NCI-H82 (cell line): ENCODE measurements around the gene UGT1A3.

ENCODE experiments used
- DNase-seq: peaks from one replicate; lab custom pipeline; 2025; lab: John Stamatoyannopoulos, UW

The UGT1A3 gene

GRCh38 chr2:233796254-233796653, 67.4 kb downstream of the UGT1A3 start:
- peak; percentile 93 for DNase-seq

- DNase-seq: no peak
Observed at GRCh38 chr2:233798335-233799086, 69.7 kb downstream of the UGT1A3 start.

GRCh38 chr2:233799087-233799665, 70.3 kb downstream of the UGT1A3 start:
- no peak for DNase-seq

DNA sequence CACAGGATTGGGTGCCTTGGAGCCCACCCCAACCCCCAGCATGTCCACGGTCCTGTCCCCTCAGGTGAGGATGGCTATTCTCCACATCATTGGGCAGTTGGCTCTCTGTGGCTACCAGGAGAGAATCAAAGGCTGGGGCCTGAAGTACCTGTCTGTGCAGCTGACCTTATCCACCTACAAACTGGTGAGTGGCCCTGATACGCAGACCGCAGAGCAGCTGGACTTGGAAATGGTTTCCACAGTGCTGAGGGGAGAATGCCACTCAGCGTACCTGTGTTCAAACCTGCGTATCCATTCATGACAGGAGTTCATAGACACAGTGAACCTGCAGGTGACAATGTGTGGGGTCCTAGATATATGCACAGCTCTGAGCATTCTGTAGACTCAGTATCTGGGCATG, 70.9 kb downstream of the UGT1A3 start:
- DNase-seq: no peak

DNA sequence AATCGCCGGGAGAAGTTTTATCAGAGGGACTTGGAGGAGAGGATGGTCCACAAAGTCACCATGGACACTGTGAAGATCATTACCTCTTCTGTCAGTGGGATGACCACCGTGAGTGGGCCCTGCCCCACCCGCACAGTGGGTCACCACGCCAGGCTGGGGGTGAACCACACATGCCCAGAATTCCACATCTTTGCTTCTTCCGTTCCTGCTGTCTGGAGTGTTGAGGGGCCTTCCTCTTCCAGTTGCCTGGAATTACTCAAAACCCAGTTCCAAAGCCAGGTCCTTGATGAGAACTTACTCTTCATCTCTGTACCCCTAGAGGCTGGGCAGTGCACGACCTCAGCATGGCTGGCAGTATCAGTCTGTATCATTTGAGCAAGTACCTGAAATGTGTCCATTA, 71.4 kb downstream of the UGT1A3 start:
- no peak for DNase-seq

DNA sequence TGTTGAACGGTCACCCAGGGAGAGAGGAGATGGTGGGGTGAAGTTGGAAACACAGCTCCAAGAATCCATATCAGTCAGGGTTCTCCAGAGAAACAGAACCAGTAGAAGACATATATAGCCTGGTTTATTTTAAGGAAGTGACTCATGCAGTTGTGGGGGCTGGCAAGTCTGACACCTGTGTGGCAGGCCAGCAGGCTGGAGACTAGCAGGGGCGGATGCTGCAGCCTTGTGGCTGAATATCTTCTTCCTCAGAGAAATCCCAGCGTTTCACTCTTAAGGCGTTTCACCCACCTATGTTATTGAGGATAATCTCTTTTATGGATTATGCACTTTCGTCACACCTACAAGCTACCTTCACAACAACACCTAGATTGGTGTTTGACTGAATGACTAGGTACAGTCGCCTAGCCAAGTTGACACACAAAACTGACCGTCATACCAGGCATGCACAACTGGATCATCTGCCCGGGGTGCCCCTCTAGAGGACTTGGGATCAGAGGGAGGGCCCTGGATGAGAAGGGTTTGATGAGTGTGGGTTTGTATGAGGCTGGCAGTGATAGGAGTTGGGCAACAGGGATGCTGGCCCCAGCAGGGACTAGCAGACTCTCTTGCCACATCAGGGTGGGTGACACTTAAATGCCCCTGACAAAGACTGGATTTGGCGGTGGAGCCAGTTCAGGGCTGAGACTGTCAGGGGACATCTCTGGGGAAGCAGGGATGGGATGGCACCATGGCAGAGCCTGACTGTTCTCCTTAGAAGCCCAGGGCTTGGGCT, 72.7 kb downstream of the UGT1A3 start:
- DNase-seq: no peak

GRCh38 chr2:233802132-233802815, 73.4 kb downstream of the UGT1A3 start:
- no peak for DNase-seq

DNA sequence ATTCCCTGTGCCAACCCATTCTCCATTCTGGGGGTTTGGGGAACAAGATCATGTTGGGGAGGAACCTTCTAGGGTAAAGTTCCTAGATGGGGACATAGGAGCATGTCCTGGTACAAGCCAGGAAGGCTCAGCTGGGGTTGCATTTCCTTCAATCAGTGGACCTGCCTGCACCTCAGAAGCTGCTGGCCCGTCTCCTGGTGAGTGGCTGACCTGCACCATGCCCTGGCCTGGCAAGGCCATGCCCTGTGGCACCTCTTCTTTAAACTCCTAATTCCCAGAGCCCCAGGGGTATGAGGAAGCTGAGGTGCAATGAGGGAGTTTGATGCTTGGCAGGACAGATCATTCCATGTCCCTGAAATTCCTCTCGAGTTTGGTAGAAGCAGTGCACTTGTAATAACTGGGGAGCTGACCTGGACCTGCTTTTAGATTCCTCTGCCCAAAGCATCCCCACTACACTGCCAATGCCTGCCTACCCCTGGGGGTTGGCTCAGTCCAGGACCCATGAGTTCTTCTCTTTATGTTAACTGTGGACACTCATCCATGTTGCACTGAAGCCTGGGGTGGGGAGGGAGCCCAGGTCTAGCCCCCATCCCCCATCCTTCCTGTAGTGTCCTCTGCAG, 74.6 kb downstream of the UGT1A3 start:
- no peak for DNase-seq

DNA sequence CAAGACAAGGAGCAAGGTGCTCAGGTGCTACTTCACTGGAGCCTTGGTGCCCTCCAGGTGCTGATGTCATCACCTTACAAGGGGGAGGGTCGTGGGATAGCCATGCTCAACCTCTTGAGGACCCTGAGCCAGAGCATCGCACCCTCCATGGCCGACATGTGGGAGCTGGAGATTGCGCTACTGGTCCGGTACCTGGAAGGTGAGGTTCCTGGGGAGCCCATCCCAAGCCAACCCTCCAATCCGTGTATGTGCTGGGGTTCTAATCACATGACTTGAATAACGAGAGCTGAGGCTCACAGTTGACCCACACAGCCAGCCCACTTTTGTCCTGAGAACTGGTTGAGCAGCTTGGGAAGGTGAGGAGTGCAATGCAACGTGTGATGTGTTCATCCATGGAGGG, 75.2 kb downstream of the UGT1A3 start:
- no peak for DNase-seq

- DNase-seq: no peak
Observed at GRCh38 chr2:233807215-233807865, 78.5 kb downstream of the UGT1A3 start.

- no peak for DNase-seq
Observed at GRCh38 chr2:233807966-233808935, 79.4 kb downstream of the UGT1A3 start.

DNA sequence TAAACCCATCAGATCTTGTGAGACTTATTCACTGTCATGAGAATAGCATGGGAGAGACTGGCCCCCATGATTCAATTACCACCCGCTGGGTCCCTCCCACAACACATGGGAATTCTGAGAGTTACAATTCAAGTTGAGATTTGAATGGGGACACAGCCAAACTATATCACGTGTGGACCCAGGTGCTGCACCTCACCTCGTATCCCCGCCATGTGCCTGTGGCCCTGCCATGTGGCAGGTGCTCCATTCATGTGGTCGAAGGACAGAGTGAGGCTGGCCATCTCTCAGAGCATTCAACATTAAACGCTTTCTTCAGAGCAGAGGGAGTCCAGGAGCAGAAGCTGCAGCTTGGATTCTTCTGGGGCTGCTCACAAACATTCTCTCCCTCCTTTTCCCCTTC, 81.5 kb downstream of the UGT1A3 start:
- DNase-seq: no peak

DNA sequence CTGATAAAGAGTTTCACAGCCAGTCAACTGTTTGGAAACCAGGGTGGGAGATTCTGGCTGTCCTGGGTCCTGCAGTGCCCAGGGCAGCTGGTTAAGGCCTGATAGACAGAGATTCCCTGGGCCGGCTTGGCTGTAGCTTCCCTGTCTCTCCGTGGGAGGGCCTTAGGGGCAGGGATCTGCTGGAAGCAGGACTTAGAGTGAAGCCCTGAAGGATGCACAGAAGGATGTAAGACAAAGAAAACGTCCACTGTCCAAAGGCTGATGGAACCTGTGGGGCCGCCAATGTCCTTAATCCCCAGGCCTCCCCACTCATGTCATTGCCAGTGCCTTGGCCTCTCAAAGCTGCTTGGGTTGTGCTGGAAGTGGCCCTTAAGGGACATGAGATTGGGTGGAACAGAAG, 82.2 kb downstream of the UGT1A3 start:
- no peak for DNase-seq

- DNase-seq: no peak
Observed at GRCh38 chr2:233811732-233812131, 82.9 kb downstream of the UGT1A3 start.

GRCh38 chr2:233813236-233814055, 84.6 kb downstream of the UGT1A3 start:
- DNase-seq: no peak

- DNase-seq: peak; percentile 60
Observed at GRCh38 chr2:233814056-233814835, 85.4 kb downstream of the UGT1A3 start.

- no peak for DNase-seq
Observed at GRCh38 chr2:233815861-233816260, 87.0 kb downstream of the UGT1A3 start.

DNA sequence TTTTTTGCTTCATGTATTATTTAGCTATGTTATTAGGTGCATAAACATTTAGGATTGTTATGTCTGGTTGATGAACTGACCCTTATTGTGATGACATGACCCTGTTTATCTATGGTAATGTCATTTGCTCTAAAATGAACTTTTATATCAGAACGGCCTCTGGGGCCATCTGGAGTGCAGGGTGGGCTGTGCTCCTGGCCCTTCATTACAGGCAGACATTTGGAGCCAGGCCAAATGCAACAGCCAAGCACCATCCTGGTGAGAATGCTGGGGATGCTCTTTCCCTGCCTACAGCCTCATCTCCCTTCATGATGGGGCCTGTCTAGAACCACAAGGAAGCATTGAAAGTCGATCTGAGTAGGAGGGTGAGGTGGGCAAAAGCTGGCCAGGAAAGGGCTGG, 87.5 kb downstream of the UGT1A3 start:
- peak; percentile 74 for DNase-seq

DNA sequence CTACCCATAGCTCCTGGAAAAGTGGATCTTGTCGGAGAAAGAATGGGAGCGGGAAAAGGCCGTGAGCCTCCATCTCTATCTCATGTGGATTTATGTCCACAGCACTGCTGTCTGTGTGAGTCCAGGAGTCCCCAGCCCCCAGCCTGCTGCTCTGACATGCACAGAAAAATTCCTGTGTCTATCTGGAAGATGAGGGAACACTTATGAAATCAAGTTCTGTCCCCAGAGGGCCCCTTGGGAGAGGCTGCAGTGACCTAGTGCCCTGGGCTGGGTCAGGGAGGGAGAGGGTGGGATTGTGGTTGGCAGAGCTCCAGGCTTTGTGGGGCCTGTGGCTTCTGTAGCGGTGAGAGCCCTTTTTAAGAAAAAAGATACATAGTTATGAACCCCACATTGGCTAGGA, 87.9 kb downstream of the UGT1A3 start:
- DNase-seq: no peak
